D721Med (cell line): ENCODE data around the gene PANX2.

Experiments used
- DNase-seq: peaks from one replicate; pipeline ENCODE4 v3.0.0; 2011; ENCODE audit warnings: low spot score; ENCODE audit not compliant: insufficient read length
- FAIRE-seq: peaks from 2 replicates; lab custom pipeline; 2011; peaks lifted over from hg19 to GRCh38; lab: Jason Lieb, UNC
- CTCF ChIP-seq: IDR thresholded peaks from 2 replicates; pipeline ENCODE4 v1.5.1; 2012; ENCODE audit warnings: mild to moderate bottlenecking, control low read depth; ENCODE audit not compliant: insufficient read depth; ENCODE audit errors: missing control alignments

PANX2 gene

GRCh38 chr22:50174382-50175190 lies 4.1 kb downstream of the PANX2 start:
- TF ChIP-seq CTCF: no peak
- DNase-seq (no peak), FAIRE-seq (no peak)

GRCh38 chr22:50175191-50175461 lies 4.6 kb downstream of the PANX2 start:
- FAIRE-seq (no peak), DNase-seq (no peak)
- no peak for TF ChIP-seq CTCF

- no peak for TF ChIP-seq CTCF
- no peak for DNase-seq
- FAIRE-seq: no peak
Measured at GRCh38 chr22:50175921-50176849, 5.7 kb downstream of the PANX2 start.

- DNase-seq (no peak), FAIRE-seq (no peak)
- no peak for TF ChIP-seq CTCF
Measured at GRCh38 chr22:50176850-50177536, 6.5 kb downstream of the PANX2 start.

- DNase-seq (no peak), FAIRE-seq (no peak)
- no peak for TF ChIP-seq CTCF
Measured at GRCh38 chr22:50177537-50178470, 7.3 kb downstream of the PANX2 start.

GRCh38 chr22:50178471-50178864 lies 7.9 kb downstream of the PANX2 start:
- DNase-seq: no peak
- no peak for TF ChIP-seq CTCF
- no peak for FAIRE-seq
